ENCODE results near the gene PLEKHM3.
"Not testable (repeated sequence)": the region's sequence is repeated elsewhere in the genome, so short reads cannot be mapped to it uniquely, and the experiment has no call there.

The PLEKHM3 gene

GRCh38 chr2:207955456-207955855 is 69.9 kb downstream of the PLEKHM3 start:
- no peak for DNase-seq (ENCODE audit: insufficient read length, low spot score)
- TF ChIP-seq TAF1 (IDR thresholded peaks at IDR 0.05; ENCODE audit: low read depth, low read length): no peak
- no peak for TF ChIP-seq POU2F2 (IDR thresholded peaks at IDR 0.05; ENCODE audit: low read depth, low read length)
- TF ChIP-seq POLR2AphosphoS5 (IDR thresholded peaks at IDR 0.05; ENCODE audit: low read depth, low read length): no peak
- TF ChIP-seq PAX5 (IDR thresholded peaks at IDR 0.05; ENCODE audit: insufficient read depth, low read length, severe bottlenecking): no peak
- TF ChIP-seq SPI1 (IDR thresholded peaks at IDR 0.05; ENCODE audit: low read depth, low read length): no peak
- FAIRE-seq: no peak

- DNase-seq (ENCODE audit: insufficient read length, low spot score): no peak
- no peak for FAIRE-seq
- TF ChIP-seq PAX5 (IDR thresholded peaks at IDR 0.05; ENCODE audit: insufficient read depth, low read length, severe bottlenecking) (no peak), SPI1 (IDR thresholded peaks at IDR 0.05; ENCODE audit: low read depth, low read length) (no peak), POU2F2 (IDR thresholded peaks at IDR 0.05; ENCODE audit: low read depth, low read length) (no peak), TAF1 (IDR thresholded peaks at IDR 0.05; ENCODE audit: low read depth, low read length) (no peak), POLR2A (IDR thresholded peaks at IDR 0.05; ENCODE audit: low read depth, low read length) (no peak), POLR2AphosphoS5 (IDR thresholded peaks at IDR 0.05; ENCODE audit: low read depth, low read length) (no peak)
Observed at GRCh38 chr2:207953354-207953753, 72.0 kb downstream of the PLEKHM3 start.

GRCh38 chr2:207952564-207953345 is 72.6 kb downstream of the PLEKHM3 start:
- DNase-seq (ENCODE audit: insufficient read length, low spot score): no peak
- FAIRE-seq: no peak
- TF ChIP-seq SPI1 (IDR thresholded peaks at IDR 0.05; ENCODE audit: low read depth, low read length): no peak
- no peak for TF ChIP-seq PAX5 (IDR thresholded peaks at IDR 0.05; ENCODE audit: insufficient read depth, low read length, severe bottlenecking)
- TF ChIP-seq POLR2A (IDR thresholded peaks at IDR 0.05; ENCODE audit: low read depth, low read length): no peak
- TF ChIP-seq POU2F2 (IDR thresholded peaks at IDR 0.05; ENCODE audit: low read depth, low read length): no peak
- no peak for TF ChIP-seq TAF1 (IDR thresholded peaks at IDR 0.05; ENCODE audit: low read depth, low read length)
- no peak for TF ChIP-seq POLR2AphosphoS5 (IDR thresholded peaks at IDR 0.05; ENCODE audit: low read depth, low read length)

GRCh38 chr2:207951734-207952470 is 73.4 kb downstream of the PLEKHM3 start:
- TF ChIP-seq POLR2AphosphoS5 (IDR thresholded peaks at IDR 0.05; ENCODE audit: low read depth, low read length) (no peak), POU2F2 (IDR thresholded peaks at IDR 0.05; ENCODE audit: low read depth, low read length) (no peak), SPI1 (IDR thresholded peaks at IDR 0.05; ENCODE audit: low read depth, low read length) (peak; percentile 96)
- FAIRE-seq: peak; percentile 5
- DNase-seq (ENCODE audit: insufficient read length, low spot score): no peak

GRCh38 chr2:207950761-207951114 is 74.6 kb downstream of the PLEKHM3 start:
- TF ChIP-seq POU2F2 (IDR thresholded peaks at IDR 0.05; ENCODE audit: low read depth, low read length) (no peak), POLR2AphosphoS5 (IDR thresholded peaks at IDR 0.05; ENCODE audit: low read depth, low read length) (no peak), PAX5 (IDR thresholded peaks at IDR 0.05; ENCODE audit: insufficient read depth, low read length, severe bottlenecking) (no peak), POLR2A (IDR thresholded peaks at IDR 0.05; ENCODE audit: low read depth, low read length) (no peak), SPI1 (IDR thresholded peaks at IDR 0.05; ENCODE audit: low read depth, low read length) (no peak)
- DNase-seq (ENCODE audit: insufficient read length, low spot score): no peak
- no peak for FAIRE-seq

- TF ChIP-seq TAF1 (IDR thresholded peaks at IDR 0.05; ENCODE audit: low read depth, low read length): no peak
- TF ChIP-seq SPI1 (IDR thresholded peaks at IDR 0.05; ENCODE audit: low read depth, low read length): no peak
- TF ChIP-seq POLR2AphosphoS5 (IDR thresholded peaks at IDR 0.05; ENCODE audit: low read depth, low read length): no peak
- TF ChIP-seq POU2F2 (IDR thresholded peaks at IDR 0.05; ENCODE audit: low read depth, low read length): no peak
- TF ChIP-seq POLR2A (IDR thresholded peaks at IDR 0.05; ENCODE audit: low read depth, low read length): no peak
- no peak for TF ChIP-seq PAX5 (IDR thresholded peaks at IDR 0.05; ENCODE audit: insufficient read depth, low read length, severe bottlenecking)
- FAIRE-seq: peak; percentile 70
- DNase-seq (ENCODE audit: insufficient read length, low spot score): no peak
Observed at GRCh38 chr2:207950063-207950760, 75.1 kb downstream of the PLEKHM3 start.

- FAIRE-seq: not testable (repeated sequence)
Observed at GRCh38 chr2:207949245-207949644, 76.1 kb downstream of the PLEKHM3 start.

GRCh38 chr2:207944979-207945600 is 80.2 kb downstream of the PLEKHM3 start:
- DNase-seq (ENCODE audit: insufficient read length, low spot score) (no peak), FAIRE-seq (peak; percentile 31)
- no peak for TF ChIP-seq SPI1 (IDR thresholded peaks at IDR 0.05; ENCODE audit: low read depth, low read length)
- TF ChIP-seq POLR2A (IDR thresholded peaks at IDR 0.05; ENCODE audit: low read depth, low read length): no peak
- TF ChIP-seq TAF1 (IDR thresholded peaks at IDR 0.05; ENCODE audit: low read depth, low read length): no peak
- no peak for TF ChIP-seq PAX5 (IDR thresholded peaks at IDR 0.05; ENCODE audit: insufficient read depth, low read length, severe bottlenecking)
- no peak for TF ChIP-seq POU2F2 (IDR thresholded peaks at IDR 0.05; ENCODE audit: low read depth, low read length)
- no peak for TF ChIP-seq POLR2AphosphoS5 (IDR thresholded peaks at IDR 0.05; ENCODE audit: low read depth, low read length)

More at GRCh38 chr2:207949245-207949644, 76.1 kb downstream of the PLEKHM3 start:
- not testable (repeated sequence) for DNase-seq (ENCODE audit: insufficient read length, low spot score)

- FAIRE-seq (no peak), DNase-seq (ENCODE audit: insufficient read length, low spot score) (no peak)
- TF ChIP-seq SPI1 (IDR thresholded peaks at IDR 0.05; ENCODE audit: low read depth, low read length) (no peak), TAF1 (IDR thresholded peaks at IDR 0.05; ENCODE audit: low read depth, low read length) (no peak), POU2F2 (IDR thresholded peaks at IDR 0.05; ENCODE audit: low read depth, low read length) (no peak), POLR2A (IDR thresholded peaks at IDR 0.05; ENCODE audit: low read depth, low read length) (no peak), PAX5 (IDR thresholded peaks at IDR 0.05; ENCODE audit: insufficient read depth, low read length, severe bottlenecking) (no peak)
Observed at GRCh38 chr2:207944334-207944733, 81.0 kb downstream of the PLEKHM3 start.

All from GM12891 (cell line).